ENCODE measurements around the gene RNF123.

RNF123 gene

DNA sequence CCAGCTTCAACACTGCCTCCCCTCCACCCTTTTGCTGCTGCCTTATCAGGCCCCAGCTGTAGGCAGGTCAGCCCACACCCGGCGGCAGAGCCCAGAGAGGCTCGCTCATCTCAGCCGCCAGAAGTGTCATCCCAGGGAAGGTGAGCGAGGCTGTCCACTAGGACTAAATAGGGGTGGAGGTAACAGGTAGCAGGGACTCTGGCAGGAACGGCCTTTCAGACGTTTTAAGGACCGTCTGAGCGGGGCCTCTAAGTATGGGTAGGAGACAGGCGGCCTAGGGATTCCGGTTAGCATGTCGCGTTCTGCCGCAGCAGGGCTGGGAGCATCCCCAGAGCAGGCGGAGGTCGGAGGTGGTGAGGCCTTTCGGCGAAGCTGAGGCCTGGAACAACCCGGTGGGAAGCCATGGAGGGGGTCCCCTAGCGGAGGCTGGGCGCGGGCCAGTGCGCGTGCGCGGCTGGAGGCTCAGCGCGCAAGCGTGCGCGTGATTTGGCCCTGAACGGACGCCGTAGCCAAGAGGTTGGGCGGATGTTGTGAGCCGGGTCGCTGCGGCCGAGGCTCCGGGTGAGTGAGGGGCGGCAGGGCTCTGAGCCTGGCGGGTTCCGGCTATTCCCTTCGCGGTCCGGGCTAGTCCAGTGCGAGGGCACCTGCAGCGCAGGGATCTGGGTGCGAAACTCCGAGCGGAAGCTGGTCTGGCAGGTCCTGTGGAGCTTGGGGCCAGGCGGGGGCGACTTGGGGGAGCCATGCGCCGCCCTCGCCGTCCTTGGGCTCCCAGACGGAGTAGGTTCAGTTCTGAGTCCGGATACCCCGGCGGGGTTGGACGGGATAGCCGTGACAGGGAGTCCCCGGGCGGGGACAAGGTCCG is at the start of gene RNF123, which contains the start of gene MST1:
Gene RNF123 (plus strand): TSS at position 512 of the 862 bp plus-strand sequence. CDS start 1,609 bp downstream, outside the sequence.
Gene MST1 (minus strand): TSS at position 429 of the 862 bp plus-strand sequence. CDS start 783 bp downstream, outside the sequence.
- peak; percentile 92 for DNase-seq

DNA sequence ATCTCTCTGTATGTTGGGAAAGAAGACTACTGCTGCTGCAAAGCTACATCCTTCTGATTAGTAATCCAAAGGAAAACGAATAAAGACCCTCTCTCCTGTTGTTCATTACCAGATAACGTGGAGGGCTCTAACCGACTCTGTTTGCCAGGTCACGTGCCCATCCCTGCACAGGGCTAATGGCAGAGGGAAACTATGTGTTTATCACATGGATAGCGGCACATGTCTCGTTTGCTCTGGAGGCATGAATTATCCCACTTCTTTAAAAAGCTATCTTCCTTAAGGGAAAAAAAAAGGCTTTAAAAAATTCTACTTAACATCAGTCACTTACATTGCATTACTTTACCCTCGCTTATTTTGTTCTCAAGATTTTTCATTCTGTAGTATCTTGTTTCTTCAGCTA is 48.1 kb upstream of the RNF123 start:
- no peak for DNase-seq

DNA sequence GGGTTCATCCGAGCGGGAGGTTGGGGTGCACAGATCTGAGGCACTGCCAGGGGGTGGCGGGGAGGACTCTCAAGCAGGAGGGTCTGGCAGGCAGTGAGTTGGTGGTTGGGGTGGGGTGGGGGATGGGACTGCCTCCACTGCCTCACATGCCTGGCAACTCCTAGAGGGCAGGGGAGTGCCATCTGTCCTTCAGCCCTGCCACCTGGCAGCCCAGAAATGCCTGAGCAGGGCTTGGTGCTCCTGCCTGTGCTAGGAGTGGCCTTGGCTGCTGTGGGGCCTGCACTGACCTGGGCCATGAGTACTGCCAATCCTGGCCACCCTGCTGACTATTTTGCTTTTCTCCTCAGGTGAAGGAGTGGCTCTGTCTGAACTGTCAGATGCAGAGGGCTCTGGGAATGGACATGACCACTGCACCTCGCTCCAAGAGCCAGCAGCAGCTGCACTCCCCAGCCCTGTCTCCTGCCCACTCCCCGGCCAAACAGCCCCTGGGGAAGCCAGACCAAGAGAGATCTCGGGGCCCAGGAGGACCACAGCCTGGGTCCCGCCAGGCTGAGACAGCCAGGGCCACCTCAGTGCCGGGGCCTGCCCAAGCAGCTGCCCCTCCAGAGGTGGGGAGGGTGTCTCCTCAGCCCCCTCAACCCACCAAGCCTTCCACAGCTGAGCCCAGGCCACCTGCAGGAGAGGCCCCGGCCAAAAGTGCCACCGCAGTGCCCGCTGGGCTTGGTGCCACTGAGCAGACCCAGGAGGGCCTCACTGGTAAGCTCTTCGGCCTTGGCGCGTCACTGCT is 47.2 kb upstream of the RNF123 start:
- no peak for DNase-seq

DNA sequence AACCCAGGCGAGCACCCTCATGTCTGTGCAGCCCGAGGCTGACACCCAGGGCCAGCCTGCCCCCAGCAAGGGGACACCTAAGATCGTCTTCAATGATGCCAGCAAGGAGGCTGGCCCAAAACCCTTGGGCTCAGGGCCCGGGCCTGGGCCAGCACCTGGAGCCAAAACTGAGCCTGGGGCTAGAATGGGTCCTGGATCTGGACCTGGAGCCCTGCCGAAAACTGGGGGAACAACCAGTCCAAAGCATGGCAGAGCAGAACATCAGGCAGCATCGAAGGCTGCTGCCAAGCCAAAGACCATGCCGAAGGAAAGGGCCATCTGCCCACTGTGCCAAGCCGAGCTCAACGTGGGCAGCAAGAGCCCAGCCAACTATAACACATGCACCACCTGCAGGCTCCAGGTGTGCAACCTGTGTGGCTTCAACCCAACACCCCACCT is 46.6 kb upstream of the RNF123 start:
- no peak for DNase-seq

DNA sequence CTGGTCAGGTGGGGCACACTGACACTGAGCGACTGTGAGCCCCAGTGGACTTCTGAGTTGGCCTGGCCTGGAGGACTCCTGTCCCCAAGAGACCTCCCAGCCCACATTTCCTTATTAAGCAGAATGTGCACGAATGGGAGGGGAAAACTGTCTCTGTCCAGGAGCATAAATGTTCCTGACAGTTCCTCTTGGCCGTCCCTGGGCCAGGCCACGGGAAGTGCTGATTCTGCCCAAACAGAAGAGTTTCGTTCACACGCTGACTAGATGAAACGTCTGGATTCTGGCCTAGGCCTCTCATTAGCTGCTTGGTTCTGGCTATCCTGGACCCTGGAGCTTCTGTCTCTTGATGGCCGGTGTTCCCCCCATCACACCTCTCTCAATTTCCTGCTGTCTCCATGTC is 44.7 kb upstream of the RNF123 start:
- no peak for DNase-seq

DNA sequence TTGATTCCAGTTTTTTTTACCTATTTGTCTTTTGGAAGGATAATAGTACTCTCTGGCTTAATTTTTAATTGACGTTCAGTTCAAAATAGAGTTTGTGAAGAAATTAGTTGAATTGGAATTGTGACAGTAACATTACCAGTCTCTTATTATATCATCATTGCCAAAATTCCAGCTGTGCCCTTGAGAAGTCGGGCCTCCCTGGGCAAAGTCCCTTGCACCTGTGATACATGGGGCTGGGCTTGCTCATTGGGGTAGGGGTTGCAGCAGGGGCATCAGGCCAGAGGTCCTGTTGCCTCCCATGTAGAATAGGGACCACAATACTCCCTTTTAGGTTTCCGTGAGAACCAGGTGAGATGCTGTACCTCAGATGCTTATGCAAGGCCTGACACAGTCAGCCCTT is 43.1 kb upstream of the RNF123 start:
- no peak for DNase-seq

DNA sequence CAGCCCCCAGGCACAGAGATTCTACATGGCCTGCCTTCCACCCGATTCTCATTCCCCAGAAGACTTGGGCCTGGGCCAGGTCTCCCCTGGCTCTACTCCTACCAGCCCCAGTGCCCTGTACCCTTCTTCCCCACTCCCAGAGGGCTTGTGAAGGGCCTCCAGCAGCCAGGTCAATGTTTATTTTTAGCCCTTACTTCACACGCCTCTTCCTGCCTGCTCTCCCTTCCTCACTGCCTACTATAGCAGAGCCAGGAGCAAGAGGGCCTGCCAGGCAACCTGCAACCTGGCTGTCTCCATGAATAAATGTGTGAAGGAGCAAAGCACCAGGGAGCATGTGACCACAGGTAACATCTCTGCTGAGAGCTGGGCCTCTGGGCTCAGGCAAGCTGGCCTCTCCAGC is 41.6 kb upstream of the RNF123 start:
- no peak for DNase-seq

DNA sequence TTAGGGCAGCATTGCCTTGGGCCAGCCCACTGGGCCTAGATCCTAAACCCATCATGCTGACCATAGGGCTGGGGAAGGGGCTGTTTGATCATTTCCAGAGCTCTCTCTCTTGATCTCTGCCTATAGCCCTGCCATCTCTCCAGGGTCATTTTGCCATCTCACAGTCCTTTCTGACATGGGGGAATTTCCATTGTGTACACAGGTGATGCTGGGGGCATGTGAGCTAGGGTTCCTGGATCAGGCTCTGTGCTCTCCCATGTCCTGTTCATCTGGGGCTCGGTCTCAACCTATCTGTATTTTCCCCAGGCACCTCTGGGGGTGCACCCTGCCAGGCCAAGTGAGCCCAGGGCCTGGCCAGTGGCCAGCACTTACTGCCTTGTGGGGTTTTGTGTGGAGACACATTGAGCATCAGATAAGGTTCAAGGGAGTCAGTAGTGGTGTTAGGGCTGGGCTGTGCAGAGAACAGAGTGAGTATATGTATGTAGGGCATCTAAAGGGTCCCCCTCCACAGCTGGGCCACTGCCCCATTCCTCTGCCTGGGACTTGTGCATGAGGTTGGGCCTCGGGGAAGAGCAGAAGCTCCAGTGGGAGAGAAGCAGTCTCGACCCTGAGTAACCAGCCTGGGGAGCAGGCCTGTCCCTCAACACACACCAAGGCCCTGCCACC is 40.9 kb upstream of the RNF123 start:
- no peak for DNase-seq

DNA sequence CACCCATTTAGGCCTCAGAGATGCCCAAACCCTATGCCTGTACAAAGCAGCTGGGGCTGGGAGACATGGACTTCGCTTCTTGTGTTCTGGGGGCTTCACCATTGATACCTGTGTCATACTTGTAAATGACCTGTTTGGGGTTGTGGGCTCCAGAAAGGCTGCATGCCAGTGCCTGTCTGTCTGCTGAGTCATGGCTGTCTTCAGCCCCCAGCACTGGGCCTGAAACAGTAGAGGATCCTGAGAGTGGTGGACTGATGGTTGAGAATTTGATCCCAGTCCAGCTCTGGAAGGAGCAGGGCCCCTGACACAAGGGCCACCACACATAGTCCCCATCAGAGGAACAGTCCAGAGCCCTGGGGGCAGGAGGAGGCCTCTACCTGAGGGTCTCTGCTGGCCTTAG is 39.8 kb upstream of the RNF123 start:
- peak; percentile 25 for DNase-seq

DNA sequence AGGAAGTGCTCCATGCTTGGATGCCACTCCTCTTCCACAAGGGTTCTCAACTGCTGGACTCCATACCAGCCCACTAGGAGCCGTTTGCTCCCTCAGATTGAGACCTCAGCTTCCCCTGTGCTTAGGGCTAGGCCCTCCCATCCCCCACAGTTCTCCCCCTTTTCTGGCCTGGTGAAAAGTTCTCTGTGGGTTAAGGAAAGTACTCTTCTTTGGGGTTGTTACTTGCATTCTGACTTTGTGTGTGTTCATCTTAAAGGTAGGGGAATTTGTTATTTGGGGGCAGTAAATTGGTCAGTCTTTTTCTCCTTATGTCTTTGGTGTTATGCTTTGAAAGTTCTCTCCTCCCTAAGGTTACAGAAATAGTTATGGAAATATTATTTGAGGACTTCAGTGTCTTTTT is 39.2 kb upstream of the RNF123 start:
- no peak for DNase-seq

DNA sequence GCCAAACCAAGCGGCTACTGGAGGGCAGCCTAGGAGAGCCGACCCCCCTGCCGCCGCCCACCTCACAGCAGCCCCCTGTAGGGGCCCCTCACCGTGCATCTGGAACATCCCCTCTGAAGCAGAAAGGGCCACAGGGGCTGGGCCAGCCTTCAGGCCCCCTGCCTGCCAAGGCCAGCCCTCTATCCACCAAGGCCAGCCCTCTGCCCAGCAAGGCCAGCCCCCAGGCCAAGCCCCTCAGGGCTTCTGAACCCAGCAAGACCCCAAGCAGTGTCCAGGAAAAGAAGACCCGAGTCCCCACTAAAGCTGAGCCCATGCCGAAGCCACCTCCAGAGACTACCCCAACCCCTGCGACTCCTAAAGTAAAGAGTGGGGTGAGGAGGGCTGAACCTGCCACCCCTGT is 38.7 kb upstream of the RNF123 start:
- no peak for DNase-seq

DNA sequence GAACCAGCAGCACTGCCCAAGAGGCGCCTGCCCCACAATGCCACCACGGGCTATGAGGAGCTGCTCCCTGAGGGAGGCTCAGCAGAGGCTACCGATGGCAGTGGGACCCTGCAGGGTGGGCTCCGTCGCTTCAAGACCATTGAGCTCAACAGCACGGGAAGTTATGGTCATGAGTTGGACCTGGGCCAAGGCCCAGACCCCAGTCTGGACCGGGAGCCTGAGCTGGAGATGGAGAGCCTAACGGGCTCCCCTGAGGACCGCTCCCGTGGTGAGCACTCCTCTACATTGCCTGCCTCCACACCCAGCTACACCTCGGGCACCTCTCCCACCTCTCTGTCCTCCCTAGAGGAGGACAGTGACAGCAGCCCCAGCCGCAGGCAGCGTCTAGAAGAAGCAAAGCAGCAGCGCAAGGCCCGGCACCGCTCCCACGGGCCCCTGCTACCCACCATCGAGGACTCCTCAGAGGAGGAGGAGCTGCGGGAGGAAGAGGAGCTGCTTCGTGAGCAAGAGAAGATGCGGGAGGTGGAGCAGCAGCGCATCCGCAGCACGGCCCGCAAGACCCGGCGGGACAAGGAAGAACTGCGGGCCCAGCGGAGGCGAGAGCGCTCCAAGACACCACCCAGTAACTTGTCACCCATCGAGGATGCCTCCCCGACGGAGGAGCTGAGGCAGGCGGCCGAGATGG is 37.0 kb upstream of the RNF123 start:
- no peak for DNase-seq

DNA sequence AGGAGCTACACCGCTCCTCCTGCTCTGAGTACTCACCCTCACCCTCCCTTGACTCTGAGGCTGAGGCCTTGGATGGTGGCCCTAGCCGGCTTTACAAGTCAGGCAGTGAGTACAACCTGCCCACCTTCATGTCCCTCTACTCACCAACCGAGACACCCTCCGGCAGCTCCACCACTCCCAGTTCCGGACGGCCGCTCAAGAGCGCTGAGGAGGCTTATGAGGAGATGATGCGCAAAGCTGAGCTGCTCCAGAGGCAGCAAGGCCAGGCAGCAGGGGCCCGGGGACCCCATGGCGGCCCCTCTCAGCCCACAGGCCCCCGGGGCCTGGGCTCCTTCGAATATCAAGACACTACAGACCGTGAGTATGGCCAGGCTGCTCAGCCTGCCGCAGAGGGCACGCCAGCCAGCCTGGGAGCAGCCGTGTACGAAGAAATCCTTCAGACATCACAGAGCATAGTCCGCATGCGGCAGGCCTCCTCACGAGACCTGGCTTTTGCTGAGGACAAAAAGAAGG is 36.4 kb upstream of the RNF123 start:
- no peak for DNase-seq

DNA sequence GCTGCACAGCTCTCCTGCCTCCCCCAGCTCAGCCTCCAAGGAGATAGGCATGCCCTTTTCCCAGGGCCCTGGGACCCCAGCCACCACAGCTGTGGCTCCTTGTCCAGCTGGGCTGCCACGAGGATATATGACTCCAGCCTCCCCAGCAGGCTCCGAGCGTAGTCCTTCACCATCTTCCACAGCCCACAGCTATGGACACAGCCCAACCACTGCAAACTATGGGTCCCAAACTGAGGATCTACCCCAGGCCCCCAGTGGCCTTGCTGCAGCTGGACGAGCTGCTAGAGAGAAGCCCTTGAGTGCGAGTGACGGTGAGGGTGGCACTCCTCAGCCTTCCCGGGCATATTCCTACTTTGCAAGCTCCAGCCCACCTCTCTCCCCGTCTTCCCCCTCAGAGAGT is 35.7 kb upstream of the RNF123 start:
- DNase-seq, result no peak

DNA sequence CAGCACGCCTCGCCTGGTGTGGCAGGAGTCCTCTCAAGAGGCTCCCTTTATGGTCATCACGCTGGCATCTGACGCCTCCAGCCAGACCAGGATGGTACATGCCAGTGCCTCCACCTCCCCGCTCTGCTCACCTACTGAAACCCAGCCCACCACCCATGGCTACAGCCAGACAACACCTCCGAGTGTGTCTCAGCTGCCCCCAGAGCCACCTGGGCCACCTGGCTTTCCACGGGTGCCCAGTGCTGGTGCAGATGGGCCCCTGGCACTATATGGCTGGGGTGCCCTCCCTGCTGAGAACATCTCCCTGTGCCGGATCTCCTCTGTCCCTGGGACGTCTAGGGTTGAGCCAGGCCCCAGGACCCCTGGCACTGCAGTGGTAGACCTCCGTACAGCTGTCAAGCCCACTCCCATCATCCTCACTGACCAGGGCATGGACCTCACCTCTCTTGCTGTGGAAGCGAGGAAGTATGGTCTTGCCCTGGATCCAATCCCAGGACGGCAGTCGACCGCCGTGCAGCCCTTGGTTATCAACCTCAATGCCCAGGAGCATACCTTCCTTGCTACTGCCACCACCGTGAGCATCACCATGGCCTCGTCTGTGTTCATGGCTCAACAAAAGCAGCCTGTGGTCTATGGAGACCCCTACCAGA is 35.1 kb upstream of the RNF123 start:
- no peak for DNase-seq

DNA sequence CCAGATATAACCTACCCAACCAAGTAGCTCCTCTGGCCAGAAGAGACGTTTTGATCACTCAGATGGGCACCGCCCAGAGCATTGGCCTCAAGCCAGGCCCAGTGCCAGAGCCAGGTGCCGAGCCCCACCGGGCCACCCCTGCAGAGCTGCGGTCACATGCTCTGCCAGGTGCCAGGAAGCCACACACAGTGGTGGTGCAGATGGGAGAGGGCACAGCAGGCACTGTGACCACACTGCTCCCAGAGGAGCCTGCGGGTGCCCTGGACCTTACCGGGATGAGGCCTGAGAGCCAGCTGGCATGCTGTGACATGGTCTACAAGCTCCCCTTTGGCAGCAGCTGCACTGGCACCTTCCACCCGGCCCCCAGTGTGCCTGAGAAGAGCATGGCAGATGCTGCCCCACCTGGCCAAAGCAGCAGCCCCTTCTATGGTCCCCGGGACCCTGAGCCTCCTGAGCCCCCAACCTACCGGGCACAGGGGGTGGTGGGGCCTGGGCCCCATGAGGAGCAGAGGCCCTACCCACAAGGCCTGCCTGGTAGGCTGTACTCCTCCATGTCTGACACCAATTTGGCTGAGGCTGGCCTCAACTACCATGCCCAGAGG is 34.3 kb upstream of the RNF123 start:
- DNase-seq, result no peak

DNA sequence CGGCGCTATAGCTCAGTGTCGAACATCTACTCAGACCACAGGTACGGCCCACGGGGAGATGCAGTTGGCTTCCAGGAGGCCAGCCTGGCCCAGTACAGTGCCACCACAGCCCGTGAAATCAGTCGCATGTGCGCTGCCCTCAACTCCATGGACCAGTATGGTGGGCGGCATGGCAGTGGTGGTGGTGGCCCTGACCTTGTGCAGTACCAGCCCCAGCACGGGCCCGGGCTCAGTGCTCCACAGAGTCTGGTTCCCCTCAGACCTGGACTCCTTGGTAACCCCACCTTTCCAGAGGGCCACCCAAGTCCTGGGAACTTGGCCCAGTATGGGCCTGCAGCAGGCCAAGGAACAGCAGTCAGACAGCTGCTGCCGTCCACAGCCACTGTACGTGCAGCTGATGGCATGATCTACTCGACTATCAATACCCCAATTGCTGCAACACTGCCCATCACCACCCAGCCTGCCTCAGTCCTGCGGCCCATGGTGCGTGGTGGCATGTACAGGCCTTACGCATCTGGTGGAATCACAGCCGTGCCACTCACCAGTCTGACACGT is 33.5 kb upstream of the RNF123 start:
- no peak for DNase-seq

DNA sequence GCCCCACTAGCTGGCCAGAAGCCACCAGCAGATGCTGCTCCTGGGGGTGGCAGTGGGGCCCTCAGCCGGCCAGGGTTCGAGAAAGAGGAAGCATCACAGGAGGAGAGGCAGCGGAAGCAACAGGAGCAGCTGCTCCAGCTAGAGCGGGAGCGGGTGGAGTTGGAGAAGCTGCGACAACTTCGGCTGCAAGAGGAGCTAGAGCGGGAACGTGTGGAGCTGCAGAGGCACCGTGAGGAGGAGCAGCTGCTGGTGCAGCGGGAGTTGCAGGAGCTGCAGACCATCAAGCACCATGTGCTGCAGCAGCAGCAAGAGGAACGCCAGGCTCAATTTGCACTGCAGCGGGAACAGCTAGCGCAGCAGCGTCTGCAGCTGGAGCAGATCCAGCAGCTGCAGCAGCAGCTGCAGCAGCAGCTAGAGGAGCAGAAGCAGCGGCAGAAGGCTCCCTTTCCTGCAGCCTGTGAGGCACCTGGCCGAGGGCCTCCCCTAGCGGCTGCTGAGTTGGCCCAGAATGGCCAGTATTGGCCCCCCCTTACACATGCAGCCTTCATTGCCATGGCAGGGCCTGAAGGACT is 32.7 kb upstream of the RNF123 start:
- DNase-seq, result peak; percentile 46

DNA sequence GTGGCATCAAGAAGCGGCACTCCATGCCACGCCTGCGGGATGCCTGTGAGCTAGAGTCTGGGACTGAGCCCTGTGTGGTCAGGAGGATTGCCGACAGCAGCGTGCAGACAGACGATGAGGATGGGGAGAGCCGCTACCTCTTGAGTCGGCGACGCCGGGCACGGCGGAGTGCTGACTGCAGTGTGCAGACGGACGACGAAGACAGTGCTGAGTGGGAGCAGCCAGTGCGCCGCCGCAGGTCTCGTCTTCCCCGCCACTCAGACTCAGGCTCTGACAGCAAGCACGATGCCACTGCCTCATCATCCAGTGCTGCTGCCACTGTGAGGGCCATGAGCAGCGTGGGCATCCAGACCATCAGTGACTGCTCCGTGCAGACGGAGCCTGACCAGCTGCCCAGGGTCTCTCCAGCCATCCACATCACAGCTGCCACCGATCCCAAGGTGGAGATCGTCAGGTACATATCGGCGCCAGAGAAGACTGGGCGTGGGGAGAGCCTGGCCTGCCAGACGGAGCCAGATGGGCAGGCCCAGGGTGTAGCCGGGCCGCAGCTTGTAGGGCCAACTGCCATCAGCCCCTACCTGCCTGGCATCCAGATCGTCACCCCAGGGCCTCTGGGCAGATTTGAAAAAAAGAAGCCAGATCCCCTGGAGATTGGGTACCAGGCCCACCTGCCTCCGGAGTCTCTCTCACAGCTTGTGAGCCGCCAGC is 32.0 kb upstream of the RNF123 start:
- no peak for DNase-seq

DNA sequence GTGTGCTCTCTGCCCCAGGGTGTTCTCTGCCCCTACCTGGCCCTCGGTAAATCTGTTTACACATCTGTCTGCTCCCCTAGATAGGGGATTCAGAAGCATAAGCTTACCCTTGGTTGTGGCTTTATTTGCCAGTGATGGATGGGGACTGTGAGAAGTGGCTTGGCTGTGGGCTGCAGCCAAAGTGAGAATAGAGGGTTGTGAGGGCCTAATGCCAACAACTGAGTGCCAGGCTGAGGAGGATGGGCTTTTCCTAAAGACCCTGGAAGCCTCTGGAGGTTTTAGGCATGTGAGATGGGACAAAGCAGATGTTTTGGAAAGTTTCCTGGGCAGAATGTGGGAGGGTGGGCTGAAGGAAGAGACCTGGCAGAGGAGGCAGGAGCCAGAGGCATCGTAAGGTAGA is 30.6 kb upstream of the RNF123 start:
- no peak for DNase-seq
